Measurements from ENCODE around the gene GMDS.

Gene GMDS

GRCh38 chr6:1600764-1601157 is 644.6 kb downstream of the GMDS start:
- no peak overlapping the region for H3K4me3 ChIP-seq (replicated peaks; ENCODE audit: low read depth, low read length)
- no peaks in the 10 kb centered on the region for H3K36me3 ChIP-seq (ENCODE audit: control insufficient read depth, insufficient read depth, low read length)
- no peaks in the 10 kb centered on the region; the same call in 1 of the 2 replicates for H3K27me3 ChIP-seq (replicated peaks; ENCODE audit: control insufficient read depth, insufficient read depth, low read length)
- DNase-seq (ENCODE audit: extremely low read depth, insufficient read length): no peak
- no peak for TF ChIP-seq CTCF (IDR thresholded peaks at IDR 0.05; ENCODE audit: insufficient read depth, low read length, poor library complexity, severe bottlenecking)

GRCh38 chr6:1600063-1600763 is 645.2 kb downstream of the GMDS start:
- no peaks in the 10 kb centered on the region; the same call in 1 of the 2 replicates for H3K27me3 ChIP-seq (replicated peaks; ENCODE audit: control insufficient read depth, insufficient read depth, low read length)
- TF ChIP-seq CTCF (IDR thresholded peaks at IDR 0.05; ENCODE audit: insufficient read depth, low read length, poor library complexity, severe bottlenecking): no peak

GRCh38 chr6:1599469-1599868 is 645.9 kb downstream of the GMDS start:
- no peak for DNase-seq (ENCODE audit: extremely low read depth, insufficient read length)
- no peaks in the 10 kb centered on the region for H3K36me3 ChIP-seq (ENCODE audit: control insufficient read depth, insufficient read depth, low read length)
- no peak for TF ChIP-seq CTCF (IDR thresholded peaks at IDR 0.05; ENCODE audit: insufficient read depth, low read length, poor library complexity, severe bottlenecking)
- no peak overlapping the region for H3K4me3 ChIP-seq (replicated peaks; ENCODE audit: low read depth, low read length)
- H3K27me3 ChIP-seq (replicated peaks; ENCODE audit: control insufficient read depth, insufficient read depth, low read length): no peaks in the 10 kb centered on the region

More at GRCh38 chr6:1600063-1600763, 645.2 kb downstream of the GMDS start:
- no peaks in the 10 kb centered on the region for H3K36me3 ChIP-seq (ENCODE audit: control insufficient read depth, insufficient read depth, low read length)
- H3K4me3 ChIP-seq (replicated peaks; ENCODE audit: low read depth, low read length): no peak overlapping the region
- no peak for DNase-seq (ENCODE audit: extremely low read depth, insufficient read length)

GRCh38 chr6:1598886-1599285 is 646.5 kb downstream of the GMDS start:
- no peak for DNase-seq (ENCODE audit: extremely low read depth, insufficient read length)
- no peak overlapping the region for H3K4me3 ChIP-seq (replicated peaks; ENCODE audit: low read depth, low read length)
- no peaks in the 10 kb centered on the region for H3K27me3 ChIP-seq (replicated peaks; ENCODE audit: control insufficient read depth, insufficient read depth, low read length)
- no peak for TF ChIP-seq CTCF (IDR thresholded peaks at IDR 0.05; ENCODE audit: insufficient read depth, low read length, poor library complexity, severe bottlenecking)
- no peaks in the 10 kb centered on the region for H3K36me3 ChIP-seq (ENCODE audit: control insufficient read depth, insufficient read depth, low read length)

GRCh38 chr6:1598433-1598832 is 647.0 kb downstream of the GMDS start:
- H3K4me3 ChIP-seq (replicated peaks; ENCODE audit: low read depth, low read length): no peak overlapping the region
- no peaks in the 10 kb centered on the region for H3K36me3 ChIP-seq (ENCODE audit: control insufficient read depth, insufficient read depth, low read length)
- no peaks in the 10 kb centered on the region for H3K27me3 ChIP-seq (replicated peaks; ENCODE audit: control insufficient read depth, insufficient read depth, low read length)
- no peak for DNase-seq (ENCODE audit: extremely low read depth, insufficient read length)
- no peak for TF ChIP-seq CTCF (IDR thresholded peaks at IDR 0.05; ENCODE audit: insufficient read depth, low read length, poor library complexity, severe bottlenecking)

GRCh38 chr6:1597924-1598323 is 647.5 kb downstream of the GMDS start:
- TF ChIP-seq CTCF (IDR thresholded peaks at IDR 0.05; ENCODE audit: insufficient read depth, low read length, poor library complexity, severe bottlenecking): no peak
- H3K4me3 ChIP-seq (replicated peaks; ENCODE audit: low read depth, low read length): no peak overlapping the region
- H3K36me3 ChIP-seq (ENCODE audit: control insufficient read depth, insufficient read depth, low read length): no peaks in the 10 kb centered on the region
- DNase-seq (ENCODE audit: extremely low read depth, insufficient read length): no peak
- H3K27me3 ChIP-seq (replicated peaks; ENCODE audit: control insufficient read depth, insufficient read depth, low read length): no peaks in the 10 kb centered on the region
